RPMI7951 (cell line): ENCODE data around the gene VEZT. TPM values are rescaled to one million over a fixed set of nuclear protein-coding genes. Genes with fewer than 3 reads are reported as not detected.

Experiments used
- total RNA-seq: library from RNA; depleted of rRNA; stranded (reverse); fragments of >200 nt; shearing (Covaris generic); gene quantifications from 2 replicates; pipeline ENCODE4 v1.2.3, GENCODE V29; 2014; rRNA removed

The VEZT gene
- total RNA-seq, 1 experiment from 2014 or later: 39.7 TPM

Other genes starting within 250 kb of the VEZT start
- gene NDUFA12, start 214.1 kb upstream of the VEZT start, total RNA-seq: 213 and 226 TPM in 2 replicates
- 18.7 and 24.0 TPM in 2 replicates for gene NR2C1, start 144.2 kb upstream of the VEZT start, total RNA-seq
- 2.5 and 3.4 TPM in 2 replicates for gene FGD6, start 340 bp upstream of the VEZT start, total RNA-seq